B cell (primary cell): ENCODE measurements around the gene NDC1. TPM values are rescaled to one million over a fixed set of nuclear protein-coding genes. Genes with fewer than 3 reads are reported as not detected.

Experiments
- ATAC-seq: fragments of 200-7000 bp; cut with Tn5 transposase; one replicate; pipeline ENCODE4 v1.10.0; 2021; ENCODE audit warnings: low read depth, mild to moderate bottlenecking, moderate number of reproducible peaks, moderate library complexity
- CTCF ChIA-PET: fragments of 350-600 bp; sonication (Branson Sonifier 250); formaldehyde crosslinking; loops from one replicate; lab custom pipeline; 2021; ENCODE audit warnings: antibody characterized with exemption, inconsistent platforms; lab: Charles Lee
- POLR2A ChIA-PET: fragments of 350-600 bp; sonication (Branson Sonifier 250); formaldehyde crosslinking; loops from one replicate; lab custom pipeline; 2021; ENCODE audit warnings: antibody characterized with exemption; lab: Charles Lee
- DNase-seq: peaks from one replicate; pipeline ENCODE4 v3.0.0; 2013
- H2AFZ ChIP-seq: 2 replicates; pipeline ENCODE4 v1.6.1; 2012; ENCODE audit warnings: mild to moderate bottlenecking, low read depth, low read length; ENCODE audit not compliant: insufficient read depth, poor library complexity, severe bottlenecking
- H3K27ac ChIP-seq, 2 donors: 1 replicate in 1 of 2; 2 replicates in 1 of 2; pipeline ENCODE4 v1.5.1; 2012 to 2013; ENCODE audit warnings: low read length in 2 of 2, mild to moderate bottlenecking in 2 of 2, moderate library complexity in 1 of 2
- H3K27me3 ChIP-seq, 4 experiments: fragments of 200-600 bp in 1 of 4; sonication (generic) in 1 of 4; replicated peaks in 1 of 4; 1 replicate in 2 of 4; 2 replicates in 2 of 4; pipeline versions ENCODE4 v1.6.1 to v1.7.0; 2013 to 2016; ENCODE audit warnings: low read length in 3 of 4, mild to moderate bottlenecking in 2 of 4, mixed read lengths in 1 of 4, moderate library complexity in 1 of 4; ENCODE audit not compliant: insufficient read depth in 4 of 4, control insufficient read depth in 3 of 4; ENCODE audit errors: control extremely low read depth in 1 of 4
- H3K36me3 ChIP-seq, 2 experiments: replicated peaks in 1 of 2; 1 replicate in 1 of 2; 2 replicates in 1 of 2; pipeline versions ENCODE4 v1.6.1 to v1.7.1; 2013; ENCODE audit warnings: low read length in 1 of 2; ENCODE audit not compliant: insufficient read depth in 2 of 2, control insufficient read depth in 1 of 2; ENCODE audit errors: control extremely low read depth in 1 of 2, extremely low read depth in 1 of 2
- H3K4me1 ChIP-seq, 2 donors: fragments of 200-600 bp in 1 of 2; sonication (generic) in 1 of 2; 1 replicate in 1 of 2; 2 replicates in 1 of 2; pipeline versions ENCODE4 v1.5.1 to v1.6.1; 2013 to 2017; ENCODE audit warnings: low read length in 2 of 2; ENCODE audit not compliant: control insufficient read depth in 2 of 2, insufficient read depth in 2 of 2
- H3K4me2 ChIP-seq: replicated peaks from 2 replicates; pipeline ENCODE3; 2012; ENCODE audit warnings: mild to moderate bottlenecking, low read depth, low read length; ENCODE audit not compliant: poor library complexity, severe bottlenecking
- H3K4me3 ChIP-seq, 5 experiments: fragments of 200-600 bp in 1 of 5; sonication (generic) in 1 of 5; 1 replicate in 3 of 5; 2 replicates in 2 of 5; pipeline versions ENCODE4 v1.5.1 to v1.7.0; 2011 to 2016; ENCODE audit warnings: low read length in 4 of 5, mild to moderate bottlenecking in 4 of 5, low read depth in 2 of 5, control low read depth in 1 of 5, moderate library complexity in 1 of 5; ENCODE audit not compliant: insufficient read depth in 1 of 5; ENCODE audit errors: control extremely low read depth in 1 of 5, extremely low read depth in 1 of 5
- H3K79me2 ChIP-seq: fragments of 200-600 bp; sonication (generic); one replicate; pipeline ENCODE4 v1.6.0; 2016; ENCODE audit warnings: low read length; ENCODE audit not compliant: control insufficient read depth, insufficient read depth
- H3K9ac ChIP-seq: fragments of 200-600 bp; sonication (generic); 2 replicates; pipeline ENCODE4 v1.6.1; 2017; ENCODE audit warnings: mild to moderate bottlenecking, low read length, moderate library complexity
- H3K9me3 ChIP-seq, 3 donors: one replicate each; pipeline versions ENCODE4 v1.6.1 to v1.7.1; 2013; ENCODE audit warnings: low read length in 2 of 3; ENCODE audit not compliant: control insufficient read depth in 2 of 3, insufficient read depth in 1 of 3; ENCODE audit errors: control extremely low read depth in 1 of 3
- H4K20me1 ChIP-seq: 2 replicates; pipeline ENCODE4 v1.6.0; 2012; ENCODE audit warnings: mild to moderate bottlenecking, low read length; ENCODE audit not compliant: insufficient read depth, control insufficient read depth, poor library complexity, severe bottlenecking
- H3K27ac Mint-ChIP-seq: one replicate; pipeline ENCODE4 v1.8.0; 2021; ENCODE audit warnings: mixed read lengths
- H3K27me3 Mint-ChIP-seq: one replicate; pipeline ENCODE4 v1.8.0; 2021; ENCODE audit warnings: mixed read lengths
- H3K4me1 Mint-ChIP-seq: one replicate; pipeline ENCODE4 v1.8.0; 2021; ENCODE audit warnings: mixed read lengths
- H3K4me3 Mint-ChIP-seq: one replicate; pipeline ENCODE4 v1.8.0; 2021; ENCODE audit warnings: mixed read lengths
- H3K9me3 Mint-ChIP-seq: one replicate; pipeline ENCODE4 v1.8.0; 2022; ENCODE audit warnings: mixed read lengths; ENCODE audit not compliant: insufficient read depth
- EZH2 ChIP-seq: IDR thresholded peaks from 2 replicates; pipeline ENCODE4 v1.6.1; 2012; ENCODE audit warnings: borderline replicate concordance, low read depth, mild to moderate bottlenecking, moderate library complexity, low read length; ENCODE audit not compliant: insufficient read depth, poor library complexity, severe bottlenecking
- WGBS: methylation state at CpG from one replicate; pipeline ENCODE4 v1.1.5; 2013; ENCODE audit warnings: missing lambda C conversion rate; ENCODE audit not compliant: insufficient coverage; 5-methylcytosine and 5-hydroxymethylcytosine counted together
- intact Hi-C: fragments of 100-400 bp; cut with micrococcal nuclease; formaldehyde crosslinking; loops from one replicate; pipeline ENCODE4 v1.10.0; 2022
- polyA plus RNA-seq: library from polyadenylated mRNA; depleted of rRNA; stranded (reverse); fragments of >200 nt; gene quantifications from 2 replicates; pipeline ENCODE4 v1.2.3, GENCODE V29; 2012
- total RNA-seq, 2 donors: library from RNA; stranded (reverse); fragments of 120-200 nt in 1 of 2; gene quantifications; 1 replicate in 1 of 2; 2 replicates in 1 of 2; pipeline versions ENCODE4 v1.2.3 to v1.2.4, GENCODE V29; 2013 to 2022
- TF ChIP-seq, protein P1 (sequence below): fragments of 200-600 bp; IDR thresholded peaks from one replicate; pipeline ENCODE4 v1.8.0; 2022; ENCODE audit warnings: antibody characterized with exemption, mild to moderate bottlenecking

NDC1 gene
- total and polyA plus RNA-seq, 2 donors (not counting 1 experiment from before 2014, with no cell fraction given) = 5.0 to 12.0 TPM

- Histone ChIP-seq H3K27ac (no peak overlapping the region), H3K4me3 (no peak overlapping the region), H3K4me1 (no peaks in the 10 kb centered on the region), H3K4me2 (no peak overlapping the region), H3K79me2 (no peaks in the 10 kb centered on the region), H3K9ac (no peak overlapping the region), H3K9me3 (no peaks in the 10 kb centered on the region), H3K36me3 (peaks cover 0 to 20% of the 10 kb centered on the region in 2 experiments), H3K27me3 (no peaks in the 10 kb centered on the region), H2AFZ (no peak overlapping the region), H4K20me1 (no peaks in the 10 kb centered on the region)
- no peak overlapping the region for H3K27ac Mint-ChIP-seq
- H3K9me3 Mint-ChIP-seq = no peaks in the 10 kb centered on the region
- no peaks in the 10 kb centered on the region for H3K4me1 Mint-ChIP-seq
- ATAC-seq (no peak), DNase-seq (no peak)
- H3K27me3 Mint-ChIP-seq = no peaks in the 10 kb centered on the region
- intact Hi-C loops = no loop called here
- ChIA-PET CTCF (interaction anchor here (0.6 to 1.7 kb wide), 3 partner anchors 60 to 611 kb away, joined by 3 to 10 read pairs (median 5); no protein-coding TSS in a partner anchor), POLR2A (no interaction called here)
- TF ChIP-seq, protein P1, sequence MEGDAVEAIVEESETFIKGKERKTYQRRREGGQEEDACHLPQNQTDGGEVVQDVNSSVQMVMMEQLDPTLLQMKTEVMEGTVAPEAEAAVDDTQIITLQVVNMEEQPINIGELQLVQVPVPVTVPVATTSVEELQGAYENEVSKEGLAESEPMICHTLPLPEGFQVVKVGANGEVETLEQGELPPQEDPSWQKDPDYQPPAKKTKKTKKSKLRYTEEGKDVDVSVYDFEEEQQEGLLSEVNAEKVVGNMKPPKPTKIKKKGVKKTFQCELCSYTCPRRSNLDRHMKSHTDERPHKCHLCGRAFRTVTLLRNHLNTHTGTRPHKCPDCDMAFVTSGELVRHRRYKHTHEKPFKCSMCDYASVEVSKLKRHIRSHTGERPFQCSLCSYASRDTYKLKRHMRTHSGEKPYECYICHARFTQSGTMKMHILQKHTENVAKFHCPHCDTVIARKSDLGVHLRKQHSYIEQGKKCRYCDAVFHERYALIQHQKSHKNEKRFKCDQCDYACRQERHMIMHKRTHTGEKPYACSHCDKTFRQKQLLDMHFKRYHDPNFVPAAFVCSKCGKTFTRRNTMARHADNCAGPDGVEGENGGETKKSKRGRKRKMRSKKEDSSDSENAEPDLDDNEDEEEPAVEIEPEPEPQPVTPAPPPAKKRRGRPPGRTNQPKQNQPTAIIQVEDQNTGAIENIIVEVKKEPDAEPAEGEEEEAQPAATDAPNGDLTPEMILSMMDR = no peak
- TF ChIP-seq EZH2 = no peak
- no peak overlapping the region for H3K4me3 Mint-ChIP-seq
- 92% methylated on average over 4 of the region's 6 CpGs for WGBS
Measured at GRCh38 chr1:53825306-53825705, 12.8 kb downstream of the NDC1 start.

DNA sequence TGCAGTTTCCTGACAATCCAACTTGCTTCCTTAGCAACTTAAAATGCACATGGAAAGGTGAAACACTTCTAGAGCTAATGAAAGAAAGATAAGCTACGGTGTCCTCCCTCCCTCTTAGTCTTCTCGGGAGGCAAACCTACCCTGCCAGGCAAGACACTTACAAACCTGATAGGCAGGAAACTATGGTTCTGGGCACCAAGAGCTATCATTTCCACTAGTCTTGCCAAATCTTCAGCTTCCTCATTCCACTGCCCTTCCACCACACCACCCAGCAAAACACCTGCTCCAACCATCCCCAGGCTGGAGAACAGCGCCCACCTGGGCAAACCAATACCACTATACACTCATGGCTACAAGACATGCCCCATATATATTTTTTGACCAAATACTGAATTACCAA, 15.2 kb downstream of the NDC1 start:
- Histone ChIP-seq H3K9me3 (no peaks in the 10 kb centered on the region), H3K79me2 (no peaks in the 10 kb centered on the region), H3K36me3 (peaks cover 1 to 15% of the 10 kb centered on the region in 2 experiments), H3K4me2 (no peak overlapping the region), H3K4me3 (no peak overlapping the region), H3K27me3 (no peaks in the 10 kb centered on the region), H3K4me1 (no peaks in the 10 kb centered on the region), H2AFZ (no peak overlapping the region), H3K27ac (no peak overlapping the region), H3K9ac (no peak overlapping the region), H4K20me1 (no peaks in the 10 kb centered on the region)
- ATAC-seq (no peak), DNase-seq (no peak)
- intact Hi-C loops = no loop called here
- 100% methylated on average over 3 of the region's 3 CpGs for WGBS
- Mint-ChIP-seq H3K27me3 (no peaks in the 10 kb centered on the region), H3K4me1 (no peaks in the 10 kb centered on the region), H3K9me3 (no peaks in the 10 kb centered on the region), H3K27ac (no peak overlapping the region), H3K4me3 (no peak overlapping the region)
- TF ChIP-seq, protein P1 = no peak
- no peak for TF ChIP-seq EZH2
- CTCF ChIA-PET = no interaction called here
- POLR2A ChIA-PET = no interaction called here
